Activated B cell treated with CpG ODN at 0.5 μM for 24 hours (primary cell): ENCODE measurements around the gene TOR4A. TPM values are rescaled to one million over a fixed set of nuclear protein-coding genes. Genes with fewer than 3 reads are reported as not detected.

Experiments
- ATAC-seq: fragments of 200-7000 bp; cut with Tn5 transposase; one replicate; pipeline ENCODE4 v1.10.0; 2021; ENCODE audit warnings: low read depth, mild to moderate bottlenecking, moderate library complexity
- CTCF ChIA-PET: fragments of 350-600 bp; sonication (Branson Sonifier 250); formaldehyde crosslinking; loops from one replicate; lab custom pipeline; 2021; ENCODE audit warnings: antibody characterized with exemption; lab: Charles Lee
- POLR2A ChIA-PET: fragments of 350-600 bp; sonication (Branson Sonifier 250); formaldehyde crosslinking; loops from one replicate; lab custom pipeline; 2021; ENCODE audit warnings: antibody characterized with exemption; lab: Charles Lee
- DNase-seq: peaks from one replicate; pipeline ENCODE4 v3.0.0; 2022
- H3K27ac Mint-ChIP-seq: one replicate; pipeline ENCODE4 v1.8.0; 2020; ENCODE audit warnings: mixed read lengths
- H3K27me3 Mint-ChIP-seq: one replicate; pipeline ENCODE4 v1.8.0; 2021; ENCODE audit warnings: mixed read lengths
- H3K36me3 Mint-ChIP-seq: one replicate; pipeline ENCODE4 v1.8.0; 2021; ENCODE audit warnings: low read depth, mixed read lengths
- H3K4me1 Mint-ChIP-seq: one replicate; pipeline ENCODE4 v1.8.0; 2021; ENCODE audit warnings: mixed read lengths
- H3K4me3 Mint-ChIP-seq: one replicate; pipeline ENCODE4 v1.8.0; 2020; ENCODE audit warnings: mild to moderate bottlenecking, mixed read lengths
- H3K9me3 Mint-ChIP-seq: one replicate; pipeline ENCODE4 v1.8.0; 2020; ENCODE audit warnings: mixed read lengths
- intact Hi-C: fragments of 100-400 bp; cut with micrococcal nuclease; formaldehyde crosslinking; loops from one replicate; pipeline ENCODE4 v1.15.1; 2024
- total RNA-seq: library from RNA; stranded (reverse); gene quantifications from 2 replicates; pipeline ENCODE4 v1.2.3, GENCODE V29; 2022
- TF ChIP-seq, protein P1 (sequence below): fragments of 200-600 bp; IDR thresholded peaks from one replicate; pipeline ENCODE4 v1.8.0; 2022; ENCODE audit warnings: antibody characterized with exemption, mild to moderate bottlenecking

TOR4A gene
- total RNA-seq, 1 donor from 2014 or later: 9.1 TPM

DNA sequence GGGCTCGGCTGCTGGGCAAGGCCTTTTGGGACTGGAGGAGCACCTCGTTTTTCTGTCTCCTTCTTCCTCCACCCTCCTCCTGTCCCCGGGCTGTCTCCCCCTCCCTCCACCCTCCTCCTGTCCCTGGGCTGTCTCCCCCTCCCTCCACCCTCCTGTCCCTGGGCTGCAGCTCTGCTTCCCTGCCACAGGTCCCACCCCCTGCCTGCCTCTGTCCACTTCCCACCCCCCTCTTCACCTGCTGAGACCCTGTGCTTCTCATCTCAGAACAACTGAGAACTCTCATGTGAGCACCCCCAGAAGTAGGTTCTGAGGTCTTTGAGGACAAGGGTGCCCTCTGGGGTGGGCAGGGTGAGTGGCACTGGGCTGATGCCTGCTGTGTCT is 5.8 kb upstream of the TOR4A start:
- H3K36me3 Mint-ChIP-seq: peaks cover 34% of the 10 kb centered on the region
- H3K9me3 Mint-ChIP-seq: no peaks in the 10 kb centered on the region
- H3K4me1 Mint-ChIP-seq: peaks cover 59% of the 10 kb centered on the region
- TF ChIP-seq, protein P1, sequence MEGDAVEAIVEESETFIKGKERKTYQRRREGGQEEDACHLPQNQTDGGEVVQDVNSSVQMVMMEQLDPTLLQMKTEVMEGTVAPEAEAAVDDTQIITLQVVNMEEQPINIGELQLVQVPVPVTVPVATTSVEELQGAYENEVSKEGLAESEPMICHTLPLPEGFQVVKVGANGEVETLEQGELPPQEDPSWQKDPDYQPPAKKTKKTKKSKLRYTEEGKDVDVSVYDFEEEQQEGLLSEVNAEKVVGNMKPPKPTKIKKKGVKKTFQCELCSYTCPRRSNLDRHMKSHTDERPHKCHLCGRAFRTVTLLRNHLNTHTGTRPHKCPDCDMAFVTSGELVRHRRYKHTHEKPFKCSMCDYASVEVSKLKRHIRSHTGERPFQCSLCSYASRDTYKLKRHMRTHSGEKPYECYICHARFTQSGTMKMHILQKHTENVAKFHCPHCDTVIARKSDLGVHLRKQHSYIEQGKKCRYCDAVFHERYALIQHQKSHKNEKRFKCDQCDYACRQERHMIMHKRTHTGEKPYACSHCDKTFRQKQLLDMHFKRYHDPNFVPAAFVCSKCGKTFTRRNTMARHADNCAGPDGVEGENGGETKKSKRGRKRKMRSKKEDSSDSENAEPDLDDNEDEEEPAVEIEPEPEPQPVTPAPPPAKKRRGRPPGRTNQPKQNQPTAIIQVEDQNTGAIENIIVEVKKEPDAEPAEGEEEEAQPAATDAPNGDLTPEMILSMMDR: no peak
- no peaks in the 10 kb centered on the region for H3K27me3 Mint-ChIP-seq
- CTCF ChIA-PET: no interaction called here
- no peak overlapping the region for H3K27ac Mint-ChIP-seq
- DNase-seq: no peak
- POLR2A ChIA-PET: interaction anchor here (0.6 kb wide), 1 partner anchor 724 kb away, joined by 3 read pairs; no protein-coding TSS in a partner anchor
- intact Hi-C loops: no loop called here
- H3K4me3 Mint-ChIP-seq: no peak overlapping the region
- no peak for ATAC-seq

DNA sequence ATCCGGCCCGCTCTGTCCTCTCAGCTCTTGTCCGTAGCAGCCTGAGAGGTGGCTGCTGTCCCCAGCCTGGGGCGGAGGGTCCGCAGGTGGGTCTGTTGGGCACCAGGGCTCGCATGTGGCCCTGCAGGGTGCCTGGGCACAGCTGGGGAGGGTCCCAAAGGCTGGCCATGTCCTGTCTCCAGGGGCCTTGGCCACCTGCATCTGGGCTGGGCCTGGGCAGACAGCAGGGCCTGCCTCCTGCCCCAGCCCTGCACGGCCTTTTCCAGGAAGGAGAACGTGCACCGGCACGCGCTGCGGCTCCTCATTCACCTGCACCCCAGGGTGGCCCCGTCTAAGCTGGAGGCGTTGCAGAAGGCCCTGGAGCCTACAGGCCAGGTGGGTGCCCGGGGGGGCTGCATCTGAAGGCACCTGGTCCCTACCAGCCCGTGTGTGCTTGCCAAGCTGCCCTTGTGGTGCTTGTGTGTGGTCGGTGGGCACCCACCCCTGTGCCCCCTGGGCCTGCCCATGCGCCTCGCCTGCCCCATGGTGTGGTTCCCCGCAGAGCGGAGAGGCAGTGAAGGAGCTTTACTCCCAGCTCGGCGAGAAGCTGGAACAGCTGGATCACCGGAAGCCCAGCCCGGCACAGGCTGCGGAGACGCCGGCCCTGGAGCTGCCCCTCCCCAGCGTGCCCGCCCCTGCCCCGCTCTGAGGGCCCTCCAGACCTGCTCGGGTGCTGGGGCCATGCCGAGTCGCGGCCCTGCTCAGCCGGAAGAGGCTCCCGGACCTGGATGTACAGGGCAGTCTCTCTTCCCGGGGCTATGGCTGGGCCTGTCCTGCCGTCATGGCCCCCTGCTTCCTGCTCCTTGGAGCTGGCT is 5.1 kb upstream of the TOR4A start:
- H3K4me1 Mint-ChIP-seq: peaks cover 65% of the 10 kb centered on the region
- peaks cover 27% of the 10 kb centered on the region for H3K36me3 Mint-ChIP-seq
- ChIA-PET POLR2A (interaction anchor here (0.6 to 3.3 kb wide), 3 partner anchors 18 to 121 kb away, joined by 3 to 16 read pairs (median 5); partner anchors contain the start of genes NELFB and TUBB4B), CTCF (no interaction called here)
- ATAC-seq (no peak), DNase-seq (no peak)
- H3K9me3 Mint-ChIP-seq: no peaks in the 10 kb centered on the region
- no peaks in the 10 kb centered on the region for H3K27me3 Mint-ChIP-seq
- H3K4me3 Mint-ChIP-seq: no peak overlapping the region
- intact Hi-C loops: no loop called here
- H3K27ac Mint-ChIP-seq: no peak overlapping the region
- TF ChIP-seq, protein P1: no peak

DNA sequence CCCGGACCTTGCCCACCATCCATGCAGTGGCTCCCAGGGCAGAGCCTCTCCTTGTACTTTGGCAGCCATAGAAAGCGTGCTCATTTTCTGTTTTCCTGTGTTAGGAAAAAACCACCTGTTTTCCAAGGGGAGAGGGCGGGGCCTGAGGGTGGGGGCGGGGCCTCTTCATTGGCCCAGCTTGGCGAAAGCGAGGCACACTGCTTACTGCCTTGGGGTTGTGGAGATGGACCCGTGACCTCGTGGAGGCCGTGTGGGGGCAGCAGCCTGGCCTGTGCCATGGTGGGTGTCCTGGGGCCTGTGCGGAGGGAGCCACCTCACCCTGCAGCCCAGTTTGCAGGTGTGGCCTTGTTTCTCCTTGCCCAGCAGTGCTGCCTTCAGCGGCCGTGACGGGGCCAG is 4.4 kb upstream of the TOR4A start:
- intact Hi-C loops: no loop called here
- DNase-seq: no peak
- ChIA-PET CTCF (no interaction called here), POLR2A (interaction anchor here (1.5 to 3.3 kb wide), 2 partner anchors 19 to 32 kb away, joined by 5 to 16 read pairs; partner anchors contain the start of genes NELFB and TUBB4B)
- TF ChIP-seq, protein P1: no peak
- Mint-ChIP-seq H3K27ac (no peak overlapping the region), H3K4me3 (no peak overlapping the region), H3K9me3 (no peaks in the 10 kb centered on the region), H3K4me1 (peaks cover 62% of the 10 kb centered on the region), H3K27me3 (no peaks in the 10 kb centered on the region), H3K36me3 (peaks cover 22% of the 10 kb centered on the region)
- no peak for ATAC-seq

DNA sequence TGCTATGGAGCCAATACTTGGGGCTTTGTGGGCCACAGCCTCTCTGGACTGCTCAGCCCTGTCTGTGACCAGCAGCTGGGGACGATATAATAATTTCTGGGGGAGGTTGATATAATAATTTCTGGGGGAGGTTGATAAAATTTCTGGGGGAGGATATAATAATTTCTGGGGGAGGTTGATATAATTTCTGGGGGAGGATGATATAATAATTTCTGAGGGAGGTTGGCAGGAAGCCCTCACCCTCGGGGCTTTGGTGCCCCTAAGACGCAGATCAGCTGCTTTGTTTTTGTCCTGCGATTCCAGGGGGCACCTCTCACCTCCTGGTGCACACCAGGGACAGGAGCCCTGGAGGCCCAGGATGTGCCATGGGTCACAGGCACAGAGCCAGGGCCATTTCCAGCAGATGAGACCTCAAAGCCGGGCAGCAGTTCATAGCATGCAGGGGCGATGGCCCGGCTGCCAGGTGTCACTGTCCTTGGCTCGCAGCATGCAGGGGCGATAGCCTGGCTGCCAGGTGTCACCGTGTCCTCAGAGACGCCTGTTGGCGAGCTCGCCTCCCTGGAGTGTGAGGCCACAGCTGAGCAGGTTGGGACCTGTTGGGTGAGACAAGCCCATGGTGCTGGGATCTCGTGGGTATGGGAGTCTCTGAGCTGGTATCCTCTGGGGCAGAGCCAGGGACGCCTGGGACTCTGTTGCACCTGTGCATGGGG is 3.8 kb upstream of the TOR4A start:
- POLR2A ChIA-PET: interaction anchor here (1.1 to 3.3 kb wide), 3 partner anchors 19 to 32 kb away, joined by 4 to 16 read pairs (median 5); partner anchors contain the start of genes NELFB and TUBB4B
- DNase-seq (no peak), ATAC-seq (no peak)
- Mint-ChIP-seq H3K36me3 (peaks cover 17% of the 10 kb centered on the region), H3K4me3 (no peak overlapping the region), H3K9me3 (no peaks in the 10 kb centered on the region), H3K27me3 (no peaks in the 10 kb centered on the region), H3K4me1 (peaks cover 55% of the 10 kb centered on the region), H3K27ac (peak overlapping the region; percentile 24)
- TF ChIP-seq, protein P1: no peak
- CTCF ChIA-PET: interaction anchor here (1.4 kb wide), 1 partner anchor 11 kb away, joined by 3 read pairs; no protein-coding TSS in a partner anchor
- intact Hi-C loops: no loop called here

DNA sequence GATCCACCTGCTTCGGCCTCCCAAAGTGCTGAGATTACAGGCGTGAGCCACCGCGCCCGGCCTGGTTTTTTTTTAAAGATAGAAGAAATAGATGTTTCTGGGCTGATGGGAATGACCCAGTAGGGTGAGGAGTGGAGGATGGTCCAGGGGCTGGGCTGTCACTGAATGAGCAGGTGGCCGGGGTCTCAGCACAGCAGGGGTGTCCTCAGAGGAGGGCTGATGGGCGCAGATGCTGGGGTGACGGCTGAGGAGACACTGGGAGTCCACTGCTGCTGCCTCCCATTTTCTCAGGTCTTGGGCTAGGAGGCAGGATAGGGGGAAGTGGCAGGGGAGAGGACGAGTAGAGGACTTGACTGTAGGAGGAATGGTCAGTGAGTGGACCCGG is 2.3 kb upstream of the TOR4A start:
- peaks cover 7% of the 10 kb centered on the region for H3K36me3 Mint-ChIP-seq
- peaks cover 45% of the 10 kb centered on the region for H3K4me1 Mint-ChIP-seq
- POLR2A ChIA-PET: interaction anchor here (0.5 to 3.3 kb wide), 3 partner anchors 21 to 74 kb away, joined by 3 to 16 read pairs (median 4); partner anchors contain the start of gene TUBB4B
- no peaks in the 10 kb centered on the region for H3K9me3 Mint-ChIP-seq
- peak overlapping the region; percentile 11 for H3K4me3 Mint-ChIP-seq
- DNase-seq (no peak), ATAC-seq (no peak)
- intact Hi-C loops: loop anchor here (5.0 kb wide), 1 partner anchor 148 kb away; no protein-coding TSS in a partner anchor
- H3K27ac Mint-ChIP-seq: peak overlapping the region; percentile 75
- H3K27me3 Mint-ChIP-seq: no peaks in the 10 kb centered on the region
- CTCF ChIA-PET: no interaction called here
- TF ChIP-seq, protein P1: no peak
